GM13976 (cell line): ENCODE data around the gene GPR135.
"Not testable (repeated sequence)": the region's sequence is repeated elsewhere in the genome, so short reads cannot be mapped to it uniquely, and the experiment has no call there.

ENCODE experiments used
- DNase-seq: peaks from one replicate; pipeline ENCODE4 v3.0.0; 2012; ENCODE audit warnings: low spot score
- CTCF ChIP-seq: IDR thresholded peaks from 2 replicates; pipeline ENCODE4 v1.5.1; 2012; ENCODE audit warnings: borderline replicate concordance, mild to moderate bottlenecking; ENCODE audit not compliant: insufficient read depth; ENCODE audit errors: extremely low read depth, missing control alignments, control extremely low read depth
- in situ Hi-C: fragments of 300-500 bp; cut with MboI; formaldehyde crosslinking; loops from one replicate; pipeline ENCODE4 v1.12.0; 2022; ENCODE audit warnings: low sequenced_read_pairs, mixed read lengths, inconsistent platforms; ENCODE audit not compliant: unreplicated experiment

Gene GPR135

GRCh38 chr14:59460378-59460777, 4.8 kb downstream of the GPR135 start:
- in situ Hi-C loops = no loop called here
- no peak for TF ChIP-seq CTCF
- no peak for DNase-seq

- no peak for TF ChIP-seq CTCF
- no peak for DNase-seq
- in situ Hi-C loops = no loop called here
These were observed 6.7 kb downstream of the GPR135 start for GRCh38 chr14:59458486-59458885.

DNA sequence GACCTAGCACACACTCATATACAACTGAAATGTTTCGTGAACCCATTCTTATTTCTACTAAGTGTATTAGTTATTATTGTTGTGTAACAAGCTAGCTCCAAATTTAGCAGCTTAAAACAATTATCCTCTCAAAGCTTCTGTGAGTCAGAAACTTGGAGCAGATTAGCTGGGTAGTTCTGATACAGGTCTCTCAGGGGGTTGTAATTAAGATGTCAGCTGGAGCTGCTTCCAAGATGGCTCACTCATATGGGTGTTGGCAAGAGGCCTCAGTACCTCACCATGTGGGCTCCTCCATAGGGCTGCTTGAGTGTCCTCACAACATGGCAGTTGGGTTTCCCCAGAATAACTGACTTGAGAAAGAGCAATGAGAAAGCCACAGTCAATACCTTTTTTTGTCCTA, 9.8 kb downstream of the GPR135 start:
- no peak for DNase-seq
- in situ Hi-C loops = no loop called here
- TF ChIP-seq CTCF = no peak

GRCh38 chr14:59454139-59454538, 11.0 kb downstream of the GPR135 start:
- in situ Hi-C loops = no loop called here
- DNase-seq = no peak
- TF ChIP-seq CTCF = no peak

GRCh38 chr14:59451849-59452248, 13.3 kb downstream of the GPR135 start:
- no peak for TF ChIP-seq CTCF

DNA sequence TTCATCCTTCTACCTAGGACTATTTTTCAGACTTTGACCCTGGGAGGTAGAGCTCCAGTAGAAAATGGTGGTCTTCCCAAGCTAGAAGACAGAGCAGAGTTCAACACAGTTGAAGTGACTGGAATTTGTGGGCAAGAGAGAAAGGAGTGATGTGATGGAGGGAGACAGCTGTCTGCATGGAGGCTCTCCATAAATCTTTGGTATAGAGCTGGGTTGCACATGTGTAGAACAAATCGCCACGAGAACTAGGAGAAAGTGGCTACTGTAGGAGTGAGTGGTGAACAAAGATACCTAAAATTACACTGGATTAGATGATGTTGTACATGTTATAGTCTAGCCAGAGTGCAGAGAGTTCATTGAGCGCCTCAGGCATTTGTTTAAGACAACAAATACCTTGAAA, 14.5 kb downstream of the GPR135 start:
- in situ Hi-C loops = no loop called here
- no peak for DNase-seq
- TF ChIP-seq CTCF = no peak

More at GRCh38 chr14:59451849-59452248, 13.3 kb downstream of the GPR135 start:
- no peak for DNase-seq
- in situ Hi-C loops = no loop called here

DNA sequence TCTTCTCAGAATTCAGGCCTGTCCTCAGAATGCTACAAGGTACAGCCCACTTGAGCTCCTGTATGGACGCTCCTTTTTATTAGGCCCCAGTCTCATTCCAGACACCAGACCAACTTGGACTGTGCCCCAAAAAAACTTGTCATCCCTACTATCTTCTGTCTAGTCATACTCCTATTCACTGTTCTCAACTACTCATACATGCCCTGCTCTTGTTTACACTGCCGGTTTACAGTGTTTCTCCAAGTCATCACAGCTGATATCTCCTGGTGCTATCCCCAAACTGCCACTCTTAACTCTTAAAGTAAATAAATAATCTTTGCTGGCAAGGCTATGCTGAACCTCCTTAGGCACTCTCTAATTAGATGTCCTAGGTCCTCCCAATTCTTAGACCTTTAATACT, 16.5 kb downstream of the GPR135 start:
- DNase-seq, in situ Hi-C loops: not testable (repeated sequence)
